GM12878 (cell line): ENCODE measurements around the gene NPAS3. TPM values are rescaled to one million over a fixed set of nuclear protein-coding genes. Genes with fewer than 3 reads are reported as not detected.

Source experiments
- ATAC-seq: fragments of 200-7000 bp; cut with Tn5 transposase; 3 replicates; pipeline ENCODE4 v1.9.1; 2020; ENCODE audit warnings: mild to moderate bottlenecking, moderate library complexity
- BruUV-seq: library from RNA; stranded (reverse); fragments of 400-500 nt; replicated peaks from 2 replicates; lab custom pipeline; 2021; lab: Mats Ljungman, UMichigan
- CTCF ChIA-PET: fragments of 300-600 bp; sonication (Branson Sonifier 250); formaldehyde crosslinking; extraction: SDS; loops from one replicate; lab custom pipeline; 2021; ENCODE audit warnings: inconsistent platforms; lab: Yijun Ruan, JAX
- POLR2A ChIA-PET: fragments of 350-600 bp; formaldehyde crosslinking; extraction: SDS; loops from one replicate; lab custom pipeline; 2021; ENCODE audit warnings: inconsistent platforms; lab: Charles Lee
- RAD21 ChIA-PET: fragments of 300-600 bp; sonication (Branson Sonifier 250); formaldehyde crosslinking; loops from one replicate; lab custom pipeline; 2023; ENCODE audit warnings: antibody characterized with exemption; ENCODE audit not compliant: unreplicated experiment; lab: Charles Lee
- SMC1A ChIA-PET: fragments of 300-600 bp; sonication (Branson Sonifier 250); formaldehyde crosslinking; loops from one replicate; lab custom pipeline; 2023; ENCODE audit not compliant: unreplicated experiment, uncharacterized antibody; lab: Charles Lee
- DNase-seq: peaks from one replicate; pipeline ENCODE4 v3.0.0-alpha.2; 2011; ENCODE audit warnings: low read depth, low spot score
- FAIRE-seq: peaks from 3 replicates; lab custom pipeline; 2011; peaks lifted over from hg19 to GRCh38; lab: Jason Lieb, UNC
- H2AFZ ChIP-seq: 2 replicates; pipeline ENCODE4 v1.6.0; 2011; ENCODE audit warnings: low read depth, low read length, control low read depth; ENCODE audit not compliant: control insufficient read depth
- H3K27ac ChIP-seq: 2 replicates; pipeline ENCODE4 v1.5.1; 2011; ENCODE audit warnings: control low read depth; ENCODE audit not compliant: control insufficient read depth, insufficient read depth
- H3K27me3 ChIP-seq, 2 experiments: replicated peaks in 1 of 2; 2 replicates each; pipeline versions ENCODE4 v1.6.0 to v1.6.1; 2011; ENCODE audit warnings: low read length in 1 of 2; ENCODE audit not compliant: control insufficient read depth in 2 of 2, insufficient read depth in 2 of 2
- H3K36me3 ChIP-seq, 2 experiments: 2 replicates each; pipeline ENCODE4 v1.5.1; 2011; ENCODE audit warnings: low read length in 1 of 2; ENCODE audit not compliant: control insufficient read depth in 2 of 2, insufficient read depth in 2 of 2
- H3K4me1 ChIP-seq: 2 replicates; pipeline ENCODE4 v1.6.1; 2011; ENCODE audit warnings: mild to moderate bottlenecking, low read length, moderate library complexity, mixed read lengths; ENCODE audit not compliant: control insufficient read depth, insufficient read depth
- H3K4me2 ChIP-seq: 2 replicates; pipeline ENCODE4 v1.6.0; 2011; ENCODE audit warnings: control low read depth; ENCODE audit not compliant: control insufficient read depth, insufficient read depth
- H3K4me3 ChIP-seq: fragments of 200-600 bp; sonication (generic); 2 replicates; pipeline ENCODE4 v1.5.1; 2016
- H3K79me2 ChIP-seq: 2 replicates; pipeline ENCODE4 v1.6.0; 2011; ENCODE audit warnings: low read length; ENCODE audit not compliant: control insufficient read depth, insufficient read depth
- H3K9ac ChIP-seq: 2 replicates; pipeline ENCODE4 v1.8.0; 2011; ENCODE audit warnings: low read length, control low read depth, mixed read lengths; ENCODE audit not compliant: control insufficient read depth, insufficient read depth
- H3K9me3 ChIP-seq: replicated peaks from 3 replicates; pipeline ENCODE4 v1.5.1; 2011; ENCODE audit warnings: mild to moderate bottlenecking, low read length; ENCODE audit not compliant: control insufficient read depth, insufficient read depth
- H4K20me1 ChIP-seq: 2 replicates; pipeline ENCODE4 v1.6.0; 2011; ENCODE audit not compliant: control insufficient read depth, insufficient read depth
- BCLAF1 ChIP-seq: fragments of 450-650 bp; IDR thresholded peaks from 2 replicates; pipeline ENCODE4 v1.6.1; 2017; ENCODE audit warnings: antibody characterized with exemption, mild to moderate bottlenecking, moderate library complexity
- EGR1 ChIP-seq, 2 experiments: IDR thresholded peaks; 1 replicate in 1 of 2; 2 replicates in 1 of 2; pipeline ENCODE4 v1.6.1; 2011 to 2012; ENCODE audit warnings: low read depth in 2 of 2, low read length in 2 of 2, borderline replicate concordance in 1 of 2, mild to moderate bottlenecking in 1 of 2, moderate library complexity in 1 of 2
- MTA2 ChIP-seq: fragments of 450-650 bp; IDR thresholded peaks from 2 replicates; pipeline ENCODE4 v1.6.1; 2016; ENCODE audit warnings: low read depth, mild to moderate bottlenecking, moderate library complexity
- TCF7 ChIP-seq: IDR thresholded peaks from 2 replicates; pipeline ENCODE4 v1.6.1; 2014; ENCODE audit warnings: antibody characterized with exemption, borderline replicate concordance
- ZBED1 ChIP-seq: IDR thresholded peaks from 2 replicates; pipeline ENCODE4 v1.6.1; 2016; ENCODE audit warnings: borderline replicate concordance
- ZBTB4 ChIP-seq: fragments of 450-650 bp; formaldehyde crosslinking; IDR thresholded peaks from 2 replicates; pipeline ENCODE4 v1.4.0; 2022; ENCODE audit warnings: mild to moderate bottlenecking, moderate library complexity
- WGBS: methylation state at CpG from one replicate; pipeline ENCODE4 v1.1.6; 2016; ENCODE audit warnings: low lambda C conversion rate; ENCODE audit not compliant: insufficient replicate concordance, insufficient coverage; ENCODE audit errors: missing lambda C conversion rate; 5-methylcytosine and 5-hydroxymethylcytosine counted together
- in situ Hi-C: fragments of 300-500 bp; cut with MboI; formaldehyde crosslinking; loops from 9 replicates; pipeline ENCODE4 v1.14.3; 2018; ENCODE audit warnings: mixed read lengths
- intact Hi-C: fragments of 100-400 bp; cut with micrococcal nuclease; formaldehyde crosslinking; loops from one replicate; pipeline ENCODE4 v1.14.2; 2022; ENCODE audit not compliant: unreplicated experiment
- polyA plus RNA-seq, 11 experiments: library from polyadenylated mRNA; depleted of rRNA in 4 of 11; unstranded in 6 of 11; stranded (reverse) in 5 of 11; fragments of >200 nt; fragmentation: Nextera tagmentation in 4 of 11; fragmentation: Illumina TruSeq in 1 of 11; extraction: Ambion mirVana in 4 of 11; extraction: Trizol in 1 of 11; gene quantifications; 1 replicate in 1 of 11; 2 replicates in 10 of 11; pipeline versions ENCODE4 v1.2.1 to v1.2.3, GENCODE V29; 2011 to 2016; ENCODE audit warnings: inconsistent platforms in 2 of 11, missing spikeins in 2 of 11, low read depth in 1 of 11
- total RNA-seq, 4 experiments: library from RNA; depleted of rRNA in 3 of 4; stranded (reverse); fragments of >200 nt in 3 of 4; fragmentation: Illumina TruSeq in 1 of 4; extraction: Trizol in 1 of 4; gene quantifications; 2 replicates each; pipeline versions ENCODE4 v1.2.1 to v1.2.3, GENCODE V29; 2013 to 2021

The NPAS3 gene
- total and polyA plus RNA-seq, 10 of the 15 experiments (the other 5 are each of a cell fraction or from before 2014, with no cell fraction given), result under 0.01 to 2.7 (median 0.03) TPM; not detected in 6

- no peak overlapping the region for H3K4me2 ChIP-seq
- no TSS peak for BruUV-seq
- in situ Hi-C loops, result no loop called here
- H3K27ac ChIP-seq, result no peak overlapping the region
- H3K4me3 ChIP-seq, result no peak overlapping the region
- RAD21 ChIA-PET, result no interaction called here
- ATAC-seq, result no peak
- H3K9me3 ChIP-seq, result no peaks in the 10 kb centered on the region
- H3K36me3 ChIP-seq, result no peaks in the 10 kb centered on the region
- no peak overlapping the region for H3K9ac ChIP-seq
- SMC1A ChIA-PET, result no interaction called here
- no peak for TF ChIP-seq ZBED1
- TF ChIP-seq EGR1 (IDR thresholded peaks at IDR 0.05; ENCODE audit: borderline replicate concordance in 1 of 2, low read depth in 2 of 2, low read length in 2 of 2), result no peak
- no peak for TF ChIP-seq TCF7
- no peak for TF ChIP-seq BCLAF1
- no peak for TF ChIP-seq MTA2
- TF ChIP-seq ZBTB4 (CRISPR knock-in tag), result no peak
- TF ChIP-seq, all 136 proteins: peak for 0
- no peaks in the 10 kb centered on the region for H4K20me1 ChIP-seq
- 39% methylated on average over 6 of the region's 6 CpGs for WGBS
- no peaks in the 10 kb centered on the region for H3K27me3 ChIP-seq
- DNase-seq (no peak), FAIRE-seq (no peak)
- H3K4me1 ChIP-seq, result no peaks in the 10 kb centered on the region
- H3K79me2 ChIP-seq, result no peaks in the 10 kb centered on the region
- POLR2A ChIA-PET, result interaction anchor here (0.6 kb wide), 1 partner anchor 1227 kb away, joined by 6 read pairs; no protein-coding TSS in a partner anchor
- CTCF ChIA-PET, result no interaction called here
- intact Hi-C loops, result no loop called here
- H2AFZ ChIP-seq, result no peak overlapping the region
Observed at GRCh38 chr14:33259764-33260163, 321.1 kb downstream of the NPAS3 start.
